Skeletal muscle tissue (tissue), 1 donor: Measurements from ENCODE around the gene ATP6V1A. TPM values are rescaled to one million over a fixed set of nuclear protein-coding genes. Genes with fewer than 3 reads are reported as not detected.

Source experiments
- total RNA-seq: library from RNA; depleted of rRNA; stranded (reverse); fragments of >200 nt; gene quantifications from one replicate; pipeline ENCODE4 v1.2.3, GENCODE V29; 2014

The ATP6V1A gene
- total RNA-seq, 1 donor from 2014 or later, result 37.6 TPM

Other genes with a start within 250 kb of the ATP6V1A start
- 11.5 TPM for gene SPICE1, start 231.9 kb upstream of the ATP6V1A start, total RNA-seq
- 2.1 TPM for gene SIDT1, start 214.5 kb upstream of the ATP6V1A start, total RNA-seq
- gene USF3, start 50.4 kb upstream of the ATP6V1A start, total RNA-seq, result 8.4 TPM
- gene NAA50, start 786 bp upstream of the ATP6V1A start, total RNA-seq, result 65.2 TPM
- gene GRAMD1C, start 91.8 kb downstream of the ATP6V1A start, total RNA-seq, result 1.6 TPM
- gene ZDHHC23, start 201.0 kb downstream of the ATP6V1A start, total RNA-seq, result 1.0 TPM